Measurements from ENCODE around the gene ZBTB20. TPM values are rescaled to one million over a fixed set of nuclear protein-coding genes. Genes with fewer than 3 reads are reported as not detected.

ZBTB20 gene
- total RNA-seq, 1 experiment from 2014 or later = 12.8 TPM

DNA sequence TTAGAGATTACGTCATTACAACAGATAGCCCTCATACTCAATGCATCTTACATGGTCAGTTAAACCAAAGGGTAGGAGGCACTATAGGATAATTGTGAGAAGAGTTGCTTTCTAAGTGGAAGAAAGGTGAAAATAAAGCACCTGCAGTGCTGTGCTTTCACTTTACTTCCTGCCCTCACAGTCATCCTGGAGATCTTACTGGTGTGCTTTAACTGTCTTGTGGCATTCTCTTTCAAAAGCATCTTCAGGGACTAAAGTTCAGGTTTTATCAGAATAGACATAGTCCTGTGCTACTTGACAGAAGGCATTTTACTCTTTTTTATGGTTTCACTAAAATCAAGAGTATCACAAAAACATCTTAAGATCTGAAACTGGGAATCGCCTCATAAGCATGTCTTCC lies 286.6 kb downstream of the ZBTB20 start:
- H3K36me3 Mint-ChIP-seq (ENCODE audit: insufficient read depth, unreplicated experiment) = no peaks in the 10 kb centered on the region
- H3K27ac Mint-ChIP-seq (ENCODE audit: unreplicated experiment) = no peak overlapping the region
- Histone ChIP-seq H3K4me1 (no peaks in the 10 kb centered on the region), H3K36me3 (ENCODE audit: control insufficient read depth, insufficient read depth, low read length) (no peaks in the 10 kb centered on the region), H3K4me3 (ENCODE audit: low read depth, low read length) (no peak overlapping the region), H3K27me3 (replicated peaks; ENCODE audit: control insufficient read depth, insufficient read depth, low read length) (no peaks in the 10 kb centered on the region), H3K9me3 (no peaks in the 10 kb centered on the region)
- peaks cover 7% of the 10 kb centered on the region for H3K27me3 Mint-ChIP-seq (ENCODE audit: insufficient read depth, unreplicated experiment)
- ChIA-PET CTCF (no interaction called here), POLR2A (no interaction called here)
- BruUV-seq (replicated peaks) = no TSS peak
- intact Hi-C loops (cut with micrococcal nuclease; ENCODE audit: unreplicated experiment) = no loop called here
- no peak overlapping the region for H3K4me3 Mint-ChIP-seq (ENCODE audit: unreplicated experiment)
- no peaks in the 10 kb centered on the region for H3K4me1 Mint-ChIP-seq (ENCODE audit: low read depth, unreplicated experiment)
- DNase-seq = no peak
- no peak for TF ChIP-seq CTCF (IDR thresholded peaks at IDR 0.05; ENCODE audit: insufficient read depth in 1 of 2, low read depth in 1 of 2, low read length in 1 of 2, severe bottlenecking in 1 of 2, unreplicated experiment in 1 of 2)
- no peaks in the 10 kb centered on the region for H3K9me3 Mint-ChIP-seq (ENCODE audit: unreplicated experiment)

- Mint-ChIP-seq H3K4me1 (ENCODE audit: low read depth, unreplicated experiment) (no peaks in the 10 kb centered on the region), H3K36me3 (ENCODE audit: insufficient read depth, unreplicated experiment) (no peaks in the 10 kb centered on the region)
Observed at GRCh38 chr3:114858329-114858728, 288.8 kb downstream of the ZBTB20 start.

GRCh38 chr3:114857299-114857701 lies 289.8 kb downstream of the ZBTB20 start:
- H3K27me3 ChIP-seq (replicated peaks; ENCODE audit: control insufficient read depth, insufficient read depth, low read length) = no peaks in the 10 kb centered on the region; the same call in 1 of the 2 replicates
- intact Hi-C loops (cut with micrococcal nuclease; ENCODE audit: unreplicated experiment) = no loop called here
- DNase-seq = no peak
- no peaks in the 10 kb centered on the region for H3K4me1 ChIP-seq
- H3K9me3 Mint-ChIP-seq (ENCODE audit: unreplicated experiment) = no peaks in the 10 kb centered on the region
- no TSS peak for BruUV-seq (replicated peaks)
- no peaks in the 10 kb centered on the region for H3K9me3 ChIP-seq
- H3K36me3 ChIP-seq (ENCODE audit: control insufficient read depth, insufficient read depth, low read length) = no peaks in the 10 kb centered on the region
- no peak overlapping the region for H3K4me3 ChIP-seq (ENCODE audit: low read depth, low read length)
- ChIA-PET POLR2A (no interaction called here), CTCF (no interaction called here)
- H3K36me3 Mint-ChIP-seq (ENCODE audit: insufficient read depth, unreplicated experiment) = no peaks in the 10 kb centered on the region
- TF ChIP-seq CTCF (IDR thresholded peaks at IDR 0.05; ENCODE audit: insufficient read depth in 1 of 2, low read depth in 1 of 2, low read length in 1 of 2, severe bottlenecking in 1 of 2, unreplicated experiment in 1 of 2) = no peak
- H3K4me1 Mint-ChIP-seq (ENCODE audit: low read depth, unreplicated experiment) = no peaks in the 10 kb centered on the region
- H3K27me3 Mint-ChIP-seq (ENCODE audit: insufficient read depth, unreplicated experiment) = peaks cover 23% of the 10 kb centered on the region
- H3K4me3 Mint-ChIP-seq (ENCODE audit: unreplicated experiment) = no peak overlapping the region
- H3K27ac Mint-ChIP-seq (ENCODE audit: unreplicated experiment) = no peak overlapping the region

More at GRCh38 chr3:114858329-114858728, 288.8 kb downstream of the ZBTB20 start:
- Histone ChIP-seq H3K4me1 (no peaks in the 10 kb centered on the region), H3K27me3 (replicated peaks; ENCODE audit: control insufficient read depth, insufficient read depth, low read length) (no peaks in the 10 kb centered on the region), H3K4me3 (ENCODE audit: low read depth, low read length) (no peak overlapping the region), H3K36me3 (ENCODE audit: control insufficient read depth, insufficient read depth, low read length) (no peaks in the 10 kb centered on the region), H3K9me3 (no peaks in the 10 kb centered on the region)
- Mint-ChIP-seq H3K4me3 (ENCODE audit: unreplicated experiment) (no peak overlapping the region), H3K27me3 (ENCODE audit: insufficient read depth, unreplicated experiment) (peaks cover 16% of the 10 kb centered on the region), H3K9me3 (ENCODE audit: unreplicated experiment) (no peaks in the 10 kb centered on the region), H3K27ac (ENCODE audit: unreplicated experiment) (no peak overlapping the region)
- intact Hi-C loops (cut with micrococcal nuclease; ENCODE audit: unreplicated experiment) = no loop called here
- CTCF ChIA-PET = no interaction called here
- POLR2A ChIA-PET = no interaction called here
- BruUV-seq (replicated peaks) = no TSS peak
- no peak for DNase-seq
- TF ChIP-seq CTCF (IDR thresholded peaks at IDR 0.05; ENCODE audit: insufficient read depth in 1 of 2, low read depth in 1 of 2, low read length in 1 of 2, severe bottlenecking in 1 of 2, unreplicated experiment in 1 of 2) = no peak

Data from Caco-2 (cell line).